ENCODE measurements around the gene TMEM131L.

TMEM131L gene

GRCh38 chr4:153576443-153576774, 110.2 kb downstream of the TMEM131L start:
- H3K79me1 ChIP-seq (replicated peaks; ENCODE audit: low read length, poor library complexity, severe bottlenecking), result peaks cover 6% of the 10 kb centered on the region
- no peaks in the 10 kb centered on the region for H3K4me1 ChIP-seq (ENCODE audit: control insufficient read depth, insufficient read depth, low read depth, low read length)
- WGBS, result 40% methylated on average over 1 of the region's 2 CpGs

DNA sequence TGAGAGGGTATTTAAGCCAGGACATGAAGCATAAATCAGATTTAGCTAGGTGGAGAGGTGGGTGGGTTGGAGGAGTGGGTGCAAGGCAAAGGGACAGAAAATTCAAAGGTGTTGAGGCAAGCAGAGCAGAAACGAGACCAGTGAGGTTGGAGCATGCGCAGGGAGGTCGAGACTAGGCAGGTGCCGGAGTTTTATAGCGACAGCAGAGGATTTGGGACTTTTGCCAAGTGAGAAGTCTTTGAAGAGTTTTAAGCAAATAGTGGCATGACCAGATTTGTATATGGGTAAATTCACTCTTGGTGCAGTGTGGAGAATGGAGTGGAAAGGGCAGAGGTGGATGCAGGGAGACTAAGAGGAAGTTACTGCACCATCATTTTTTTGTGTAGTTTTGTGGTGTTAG, 110.9 kb downstream of the TMEM131L start:
- no peaks in the 10 kb centered on the region for H3K9me3 ChIP-seq (ENCODE audit: control insufficient read depth, low read length)

More at GRCh38 chr4:153576443-153576774, 110.2 kb downstream of the TMEM131L start:
- DNase-seq, result no peak
- no peak overlapping the region for H3K18ac ChIP-seq (ENCODE audit: low read depth in 1 of 2, low read length in 2 of 2)
- H2BK12ac ChIP-seq (ENCODE audit: low read length in 2 of 2), result no peak overlapping the region
- no peaks in the 10 kb centered on the region for H3K36me3 ChIP-seq (ENCODE audit: control insufficient read depth in 1 of 2, insufficient read depth in 2 of 2, low read depth in 1 of 2, low read length in 2 of 2)
- H2AK5ac ChIP-seq (ENCODE audit: low read length, severe bottlenecking), result no peak overlapping the region
- H3K4ac ChIP-seq (ENCODE audit: low read depth in 1 of 2, low read length in 2 of 2), result no peak overlapping the region
- no peak overlapping the region for H3K23ac ChIP-seq (ENCODE audit: low read length in 2 of 2)
- no peak overlapping the region for H3K27ac ChIP-seq (ENCODE audit: low read length, poor library complexity, severe bottlenecking)
- no peaks in the 10 kb centered on the region for H3K9me3 ChIP-seq (ENCODE audit: control insufficient read depth, low read length)
- H2BK120ac ChIP-seq (ENCODE audit: low read depth, low read length), result no peak overlapping the region
- no peak overlapping the region for H2AFZ ChIP-seq (ENCODE audit: low read depth, low read length)
- no peak overlapping the region for H3K4me3 ChIP-seq (ENCODE audit: insufficient read depth in 1 of 2, low read depth in 1 of 2, low read length in 2 of 2)
- no peaks in the 10 kb centered on the region for H3K27me3 ChIP-seq (ENCODE audit: control insufficient read depth in 1 of 2, insufficient read depth in 1 of 2, low read length in 2 of 2)
- H2BK15ac ChIP-seq (ENCODE audit: low read depth, poor library complexity, severe bottlenecking), result no peak overlapping the region
- peak overlapping the region; percentile 22 for H3K9ac ChIP-seq (ENCODE audit: low read length)
- no peak overlapping the region for H3K14ac ChIP-seq (ENCODE audit: low read length in 2 of 2)
- no peak overlapping the region for H3K4me2 ChIP-seq (ENCODE audit: low read length, poor library complexity, severe bottlenecking)
- no peak overlapping the region for H2BK5ac ChIP-seq (ENCODE audit: low read depth, low read length, poor library complexity, severe bottlenecking)
- no peak overlapping the region for H4K8ac ChIP-seq (ENCODE audit: low read length)
- H4K91ac ChIP-seq (ENCODE audit: low read length), result no peak overlapping the region

DNA sequence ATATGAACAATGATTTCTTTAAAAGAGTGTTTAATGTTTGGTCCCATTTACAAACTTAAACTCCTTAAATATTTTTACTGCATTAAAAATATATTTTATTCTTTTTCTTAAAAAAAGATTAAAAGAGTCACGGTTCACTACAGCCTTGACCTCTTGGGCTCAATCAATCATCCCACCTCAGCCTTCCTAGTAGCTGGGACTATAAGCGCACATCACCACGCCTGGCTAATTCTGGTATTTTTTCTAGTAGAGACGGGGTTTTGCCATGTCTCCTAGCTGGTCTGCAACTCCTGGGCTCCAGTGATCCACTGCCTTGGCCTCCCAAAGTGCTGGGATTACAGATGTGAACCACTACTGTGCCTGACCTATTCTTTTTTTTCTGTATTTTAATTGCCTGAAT, 113.2 kb downstream of the TMEM131L start:
- Histone ChIP-seq H2AFZ (ENCODE audit: low read depth, low read length) (no peak overlapping the region), H2BK12ac (ENCODE audit: low read length in 2 of 2) (no peak overlapping the region), H4K91ac (ENCODE audit: low read length) (no peak overlapping the region), H3K4me1 (ENCODE audit: control insufficient read depth, insufficient read depth, low read depth, low read length) (no peaks in the 10 kb centered on the region), H3K4ac (ENCODE audit: low read depth in 1 of 2, low read length in 2 of 2) (no peak overlapping the region), H3K4me2 (ENCODE audit: low read length, poor library complexity, severe bottlenecking) (no peak overlapping the region), H3K79me1 (replicated peaks; ENCODE audit: low read length, poor library complexity, severe bottlenecking) (peaks cover 4% of the 10 kb centered on the region), H2BK15ac (ENCODE audit: low read depth, poor library complexity, severe bottlenecking) (no peak overlapping the region), H3K27me3 (ENCODE audit: control insufficient read depth in 1 of 2, insufficient read depth in 1 of 2, low read length in 2 of 2) (no peaks in the 10 kb centered on the region), H2BK5ac (ENCODE audit: low read depth, low read length, poor library complexity, severe bottlenecking) (no peak overlapping the region), H3K27ac (ENCODE audit: low read length, poor library complexity, severe bottlenecking) (no peak overlapping the region), H3K23ac (ENCODE audit: low read length in 2 of 2) (no peak overlapping the region), H3K18ac (ENCODE audit: low read depth in 1 of 2, low read length in 2 of 2) (no peak overlapping the region), H3K36me3 (ENCODE audit: control insufficient read depth in 1 of 2, insufficient read depth in 2 of 2, low read depth in 1 of 2, low read length in 2 of 2) (no peaks in the 10 kb centered on the region), H3K9me3 (ENCODE audit: control insufficient read depth, low read length) (no peaks in the 10 kb centered on the region), H4K8ac (ENCODE audit: low read length) (no peak overlapping the region), H2AK5ac (ENCODE audit: low read length, severe bottlenecking) (no peak overlapping the region), H3K9ac (ENCODE audit: low read length) (no peak overlapping the region), H2BK120ac (ENCODE audit: low read depth, low read length) (no peak overlapping the region), H3K4me3 (ENCODE audit: insufficient read depth in 1 of 2, low read depth in 1 of 2, low read length in 2 of 2) (no peak overlapping the region), H3K14ac (ENCODE audit: low read length in 2 of 2) (no peak overlapping the region)
- WGBS, result 98% methylated on average over 4 of the region's 4 CpGs
- DNase-seq, result no peak

More for the DNA sequence above, 110.9 kb downstream of the TMEM131L start:
- Histone ChIP-seq H2BK120ac (ENCODE audit: low read depth, low read length) (no peak overlapping the region), H3K4ac (ENCODE audit: low read depth in 1 of 2, low read length in 2 of 2) (no peak overlapping the region), H3K79me1 (replicated peaks; ENCODE audit: low read length, poor library complexity, severe bottlenecking) (peaks cover 6% of the 10 kb centered on the region), H3K4me3 (ENCODE audit: insufficient read depth in 1 of 2, low read depth in 1 of 2, low read length in 2 of 2) (no peak overlapping the region), H3K9ac (ENCODE audit: low read length) (no peak overlapping the region), H4K91ac (ENCODE audit: low read length) (no peak overlapping the region), H2BK15ac (ENCODE audit: low read depth, poor library complexity, severe bottlenecking) (no peak overlapping the region), H3K18ac (ENCODE audit: low read depth in 1 of 2, low read length in 2 of 2) (no peak overlapping the region), H2BK12ac (ENCODE audit: low read length in 2 of 2) (no peak overlapping the region), H3K36me3 (ENCODE audit: control insufficient read depth in 1 of 2, insufficient read depth in 2 of 2, low read depth in 1 of 2, low read length in 2 of 2) (no peaks in the 10 kb centered on the region), H3K14ac (ENCODE audit: low read length in 2 of 2) (no peak overlapping the region), H3K4me1 (ENCODE audit: control insufficient read depth, insufficient read depth, low read depth, low read length) (no peaks in the 10 kb centered on the region), H3K27ac (ENCODE audit: low read length, poor library complexity, severe bottlenecking) (no peak overlapping the region), H2AK5ac (ENCODE audit: low read length, severe bottlenecking) (no peak overlapping the region), H3K4me2 (ENCODE audit: low read length, poor library complexity, severe bottlenecking) (no peak overlapping the region), H2BK5ac (ENCODE audit: low read depth, low read length, poor library complexity, severe bottlenecking) (no peak overlapping the region), H2AFZ (ENCODE audit: low read depth, low read length) (no peak overlapping the region), H3K27me3 (ENCODE audit: control insufficient read depth in 1 of 2, insufficient read depth in 1 of 2, low read length in 2 of 2) (no peaks in the 10 kb centered on the region), H4K8ac (ENCODE audit: low read length) (no peak overlapping the region), H3K23ac (ENCODE audit: low read length in 2 of 2) (no peak overlapping the region)
- no peak for DNase-seq
- WGBS, result 93% methylated on average over 5 of the region's 5 CpGs

- no peak overlapping the region for H3K27ac ChIP-seq (ENCODE audit: low read length, poor library complexity, severe bottlenecking)
- no peak for DNase-seq
- H2AK5ac ChIP-seq (ENCODE audit: low read length, severe bottlenecking), result no peak overlapping the region
- H3K4me2 ChIP-seq (ENCODE audit: low read length, poor library complexity, severe bottlenecking), result no peak overlapping the region
- WGBS, result 92% methylated on average over 1 of the region's 1 CpG
- no peaks in the 10 kb centered on the region for H3K9me3 ChIP-seq (ENCODE audit: control insufficient read depth, low read length)
- H3K4me3 ChIP-seq (ENCODE audit: insufficient read depth in 1 of 2, low read depth in 1 of 2, low read length in 2 of 2), result no peak overlapping the region
- no peaks in the 10 kb centered on the region for H3K36me3 ChIP-seq (ENCODE audit: control insufficient read depth in 1 of 2, insufficient read depth in 2 of 2, low read depth in 1 of 2, low read length in 2 of 2)
- no peak overlapping the region for H2BK5ac ChIP-seq (ENCODE audit: low read depth, low read length, poor library complexity, severe bottlenecking)
- H3K4me1 ChIP-seq (ENCODE audit: control insufficient read depth, insufficient read depth, low read depth, low read length), result no peaks in the 10 kb centered on the region
- H3K27me3 ChIP-seq (ENCODE audit: control insufficient read depth in 1 of 2, insufficient read depth in 1 of 2, low read length in 2 of 2), result no peaks in the 10 kb centered on the region
- no peak overlapping the region for H4K8ac ChIP-seq (ENCODE audit: low read length)
- H2BK12ac ChIP-seq (ENCODE audit: low read length in 2 of 2), result no peak overlapping the region
- no peak overlapping the region for H2BK120ac ChIP-seq (ENCODE audit: low read depth, low read length)
- no peak overlapping the region for H3K9ac ChIP-seq (ENCODE audit: low read length)
- H2AFZ ChIP-seq (ENCODE audit: low read depth, low read length), result no peak overlapping the region
- H3K79me1 ChIP-seq (replicated peaks; ENCODE audit: low read length, poor library complexity, severe bottlenecking), result peaks cover 4% of the 10 kb centered on the region
- no peak overlapping the region for H3K23ac ChIP-seq (ENCODE audit: low read length in 2 of 2)
- H4K91ac ChIP-seq (ENCODE audit: low read length), result no peak overlapping the region
- no peak overlapping the region for H3K14ac ChIP-seq (ENCODE audit: low read length in 2 of 2)
- no peak overlapping the region for H3K4ac ChIP-seq (ENCODE audit: low read depth in 1 of 2, low read length in 2 of 2)
- no peak overlapping the region for H2BK15ac ChIP-seq (ENCODE audit: low read depth, poor library complexity, severe bottlenecking)
- H3K18ac ChIP-seq (ENCODE audit: low read depth in 1 of 2, low read length in 2 of 2), result no peak overlapping the region
Measured at GRCh38 chr4:153579872-153580271, 113.7 kb downstream of the TMEM131L start.
